A549 (cell line): ENCODE measurements around the gene EIF3B. TPM values are rescaled to one million over a fixed set of nuclear protein-coding genes. Genes with fewer than 3 reads are reported as not detected.

ENCODE experiments used
- ATAC-seq, 2 experiments: fragments of 200-7000 bp in 1 of 2; fragments of >200 bp in 1 of 2; cut with Nextera tagmentation in 1 of 2; cut with Tn5 transposase in 1 of 2; 3 replicates each; pipeline versions ENCODE4 v1.8.0 to v1.9.1; 2018 to 2020; ENCODE audit warnings: mild to moderate bottlenecking in 1 of 2, moderate library complexity in 1 of 2
- CTCF ChIA-PET: fragments of 300-600 bp; sonication (Branson Sonifier 250); formaldehyde crosslinking; extraction: SDS; loops from one replicate; lab custom pipeline; 2021; ENCODE audit warnings: antibody characterized with exemption, inconsistent platforms; lab: Yijun Ruan, JAX
- POLR2A ChIA-PET: fragments of 350-600 bp; formaldehyde crosslinking; extraction: SDS; loops from one replicate; lab custom pipeline; 2021; ENCODE audit warnings: antibody characterized with exemption, inconsistent platforms; lab: Yijun Ruan, JAX
- DNase-seq, 2 experiments: peaks; one replicate each; pipeline versions ENCODE4 v3.0.0 to v3.0.0-alpha.2; 2011 to 2016; ENCODE audit warnings: low read depth in 1 of 2, low spot score in 1 of 2
- FAIRE-seq: peaks from 2 replicates; lab custom pipeline; 2011; peaks lifted over from hg19 to GRCh38; lab: Jason Lieb, UNC
- H3K27ac ChIP-seq, 2 experiments: fragments of >200 bp; sonication (Bioruptor Twin); formaldehyde crosslinking; 3 replicates each; pipeline ENCODE4 v1.5.1; 2016 to 2017
- H3K4me1 ChIP-seq: fragments of >200 bp; sonication (Bioruptor Twin); formaldehyde crosslinking; 3 replicates; pipeline ENCODE4 v1.6.1; 2016
- H3K4me2 ChIP-seq: fragments of >200 bp; sonication (Bioruptor Twin); formaldehyde crosslinking; 3 replicates; pipeline ENCODE4 v1.6.1; 2016
- H3K4me3 ChIP-seq: fragments of >200 bp; sonication (Bioruptor Twin); formaldehyde crosslinking; 3 replicates; pipeline ENCODE4 v1.5.1; 2016
- H3K9me3 ChIP-seq: fragments of >200 bp; sonication (Bioruptor Twin); formaldehyde crosslinking; 3 replicates; pipeline ENCODE4 v1.6.1; 2016
- ATOH8 ChIP-seq: fragments of 250-450 bp; sonication (Bioruptor Pico); IDR thresholded peaks from 2 replicates; pipeline ENCODE4 v1.5.0; 2020; ENCODE audit warnings: low read depth, mild to moderate bottlenecking, moderate library complexity
- BCL3 ChIP-seq: fragments of >200 bp; sonication (Bioruptor Twin); formaldehyde crosslinking; IDR thresholded peaks from 3 replicates; pipeline ENCODE4 v1.6.1; 2016
- CBX2 ChIP-seq: fragments of 200-600 bp; sonication (generic); IDR thresholded peaks from 2 replicates; pipeline ENCODE4 v1.6.1; 2016; ENCODE audit warnings: low read depth, mild to moderate bottlenecking, borderline replicate concordance
- CTCF ChIP-seq: fragments of >200 bp; sonication (Bioruptor Twin); formaldehyde crosslinking; IDR thresholded peaks from 3 replicates; pipeline ENCODE4 v1.5.1; 2016
- E2F6 ChIP-seq: IDR thresholded peaks from 2 replicates; pipeline ENCODE4 v1.6.1; 2012; ENCODE audit warnings: low read depth, borderline replicate concordance
- ESRRA ChIP-seq: fragments of 150-350 bp; IDR thresholded peaks from 2 replicates; pipeline ENCODE4 v1.6.1; 2014; ENCODE audit warnings: mild to moderate bottlenecking, low read length, borderline replicate concordance
- HDAC2 ChIP-seq: fragments of 200-600 bp; sonication (generic); IDR thresholded peaks from 2 replicates; pipeline ENCODE4 v1.6.1; 2016
- HOXA7 ChIP-seq: fragments of 250-450 bp; sonication (Bioruptor Pico); IDR thresholded peaks from 2 replicates; pipeline ENCODE4 v1.5.0; 2020; ENCODE audit warnings: mild to moderate bottlenecking, moderate library complexity
- HOXB13 ChIP-seq: fragments of 250-450 bp; sonication (Bioruptor Pico); IDR thresholded peaks from 2 replicates; pipeline ENCODE4 v1.5.0; 2020; ENCODE audit warnings: low read depth, mild to moderate bottlenecking, moderate library complexity
- MAFK ChIP-seq: fragments of 450-650 bp; IDR thresholded peaks from 2 replicates; pipeline ENCODE4 v1.6.1; 2014; ENCODE audit not compliant: partially characterized antibody
- MAX ChIP-seq: IDR thresholded peaks from 2 replicates; pipeline ENCODE4 v1.6.1; 2012
- MAZ ChIP-seq: fragments of 150-350 bp; IDR thresholded peaks from 2 replicates; pipeline ENCODE4 v1.6.1; 2014; ENCODE audit warnings: antibody characterized with exemption, low read depth, low read length, borderline replicate concordance
- MYC ChIP-seq: IDR thresholded peaks from 2 replicates; pipeline ENCODE4 v1.6.1; 2012; ENCODE audit warnings: mild to moderate bottlenecking, inconsistent platforms, low read length, improper control_type of control experiment, borderline replicate concordance
- PBX3 ChIP-seq: IDR thresholded peaks from 2 replicates; pipeline ENCODE4 v1.6.1; 2012
- PHF8 ChIP-seq: fragments of 200-600 bp; sonication (generic); IDR thresholded peaks from 2 replicates; pipeline ENCODE4 v1.6.1; 2016; ENCODE audit warnings: low read depth, mild to moderate bottlenecking, antibody characterized with exemption, moderate library complexity, borderline replicate concordance
- POLR2AphosphoS2 ChIP-seq: conservative IDR thresholded peaks from 2 replicates; pipeline ENCODE4 v1.6.1; 2012; ENCODE audit warnings: low read length, improper control_type of control experiment, inconsistent platforms
- RAD21 ChIP-seq, 2 experiments: fragments of >200 bp in 1 of 2; sonication (Bioruptor Twin) in 1 of 2; formaldehyde crosslinking in 1 of 2; IDR thresholded peaks in 1 of 2; conservative IDR thresholded peaks in 1 of 2; 2 replicates in 1 of 2; 3 replicates in 1 of 2; pipeline ENCODE4 v1.6.1; 2012 to 2018; ENCODE audit warnings: inconsistent platforms in 1 of 2
- RFX5 ChIP-seq: fragments of 450-650 bp; IDR thresholded peaks from 2 replicates; pipeline ENCODE4 v1.7.1; 2014; ENCODE audit warnings: antibody characterized with exemption, mild to moderate bottlenecking, moderate library complexity
- SREBF2 ChIP-seq: fragments of 450-650 bp; IDR thresholded peaks from 2 replicates; pipeline ENCODE4 v1.6.1; 2014; ENCODE audit warnings: mild to moderate bottlenecking, moderate library complexity
- ZC3H11A ChIP-seq: fragments of 450-650 bp; IDR thresholded peaks from 2 replicates; pipeline ENCODE4 v1.6.1; 2014; ENCODE audit warnings: antibody characterized with exemption, mild to moderate bottlenecking
- WGBS: methylation state at CpG from one replicate; pipeline ENCODE4 v1.1.6; 2017; ENCODE audit errors: missing lambda C conversion rate; 5-methylcytosine and 5-hydroxymethylcytosine counted together
- polyA plus RNA-seq, 4 experiments: library from polyadenylated mRNA; depleted of rRNA in 3 of 4; stranded (reverse); fragments of >200 nt; fragmentation: RNase III in 1 of 4; extraction: RNeasy Plus Mini Kit Qiagen cat#74134 plus additional on column Dnase treatment in 1 of 4; gene quantifications; 2 replicates in 3 of 4; 3 replicates in 1 of 4; pipeline ENCODE4 v1.2.3, GENCODE V29; 2011 to 2017

EIF3B gene
- polyA plus RNA-seq, 2 of the 4 experiments (the other 2 are of a cell fraction): 207 to 219 TPM

- H3K9me3 ChIP-seq: no peaks in the 10 kb centered on the region
- H3K4me2 ChIP-seq: no peak overlapping the region
- no peak overlapping the region for H3K4me3 ChIP-seq
- DNase-seq: no peak
- CTCF ChIA-PET: interaction anchor here (0.9 to 1.1 kb wide), 2 partner anchors 10 to 15 kb away, joined by 3 to 4 read pairs; no protein-coding TSS in a partner anchor
- ATAC-seq: no peak
- H3K4me1 ChIP-seq: no peaks in the 10 kb centered on the region
- TF ChIP-seq HDAC2: no peak
- TF ChIP-seq, all 56 proteins: peak for 0
- POLR2A ChIA-PET: interaction anchor here (1.0 kb wide), 1 partner anchor 15 kb away, joined by 6 read pairs; the partner anchor contains the start of gene EIF3B
- 99% methylated on average over 10 of the region's 10 CpGs for WGBS
- no peak for FAIRE-seq
- H3K27ac ChIP-seq: no peak overlapping the region
These were observed 14.5 kb downstream of the EIF3B start for GRCh38 chr7:2369139-2369538.

- TF ChIP-seq HDAC2: no peak
- TF ChIP-seq CBX2: no peak
- no peak for TF ChIP-seq CTCF
- TF ChIP-seq E2F6: no peak
- TF ChIP-seq ZC3H11A: no peak
- no peak for TF ChIP-seq RFX5
- WGBS: 84% methylated on average over 8 of the region's 8 CpGs
- ATAC-seq (no peak), FAIRE-seq (no peak), DNase-seq (no peak)
- CTCF ChIA-PET: no interaction called here
- Histone ChIP-seq H3K4me2 (no peak overlapping the region), H3K9me3 (no peaks in the 10 kb centered on the region), H3K4me1 (no peaks in the 10 kb centered on the region), H3K4me3 (no peak overlapping the region), H3K27ac (no peak overlapping the region)
- POLR2A ChIA-PET: no interaction called here
These were observed 16.7 kb downstream of the EIF3B start for GRCh38 chr7:2371329-2371728.

- no peak overlapping the region for H3K27ac ChIP-seq
- POLR2A ChIA-PET: no interaction called here
- TF ChIP-seq BCL3: no peak
- no peak for TF ChIP-seq PBX3
- TF ChIP-seq, all 56 proteins: peak for 0
- Histone ChIP-seq H3K9me3 (no peaks in the 10 kb centered on the region), H3K4me1 (no peaks in the 10 kb centered on the region), H3K4me3 (no peak overlapping the region), H3K4me2 (no peak overlapping the region)
- ATAC-seq (peak in 1 of 2 experiments; percentile 6; a peak in 2 of 6 replicates), FAIRE-seq (no peak), DNase-seq (no peak)
- CTCF ChIA-PET: interaction anchor here (0.8 kb wide), 1 partner anchor 11 kb away, joined by 3 read pairs; no protein-coding TSS in a partner anchor
- WGBS: 93% methylated on average over 14 of the region's 14 CpGs
These were observed 18.1 kb downstream of the EIF3B start for GRCh38 chr7:2372724-2373123.

- ChIA-PET CTCF (interaction anchor here (0.7 to 1.6 kb wide), 3 partner anchors 8 to 96 kb away, joined by 3 to 5 read pairs (median 4); no protein-coding TSS in a partner anchor), POLR2A (no interaction called here)
- H3K4me3 ChIP-seq: no peak overlapping the region
- H3K4me2 ChIP-seq: no peak overlapping the region
- no peak for DNase-seq
- ATAC-seq: peak; percentile 54 to 57; a peak in 4 of 6 replicates
- no peaks in the 10 kb centered on the region for H3K9me3 ChIP-seq
- H3K4me1 ChIP-seq: no peaks in the 10 kb centered on the region
- FAIRE-seq: no peak
- TF ChIP-seq RAD21 (conservative IDR thresholded peaks at IDR 0.05 in 1 of 2, IDR thresholded peaks at IDR 0.05 in 1 of 2) (no peak), MAX (no peak), HOXB13 (no peak), HOXA7 (CRISPR knock-in tag) (no peak), MAFK (no peak), BCL3 (no peak), ESRRA (no peak), PHF8 (no peak), MAZ (no peak), CBX2 (no peak), POLR2AphosphoS2 (no peak), SREBF2 (no peak), ATOH8 (CRISPR knock-in tag) (no peak), MYC (no peak)
- 76% methylated on average over 7 of the region's 14 CpGs for WGBS
- H3K27ac ChIP-seq: no peak overlapping the region
These were observed 18.5 kb downstream of the EIF3B start for GRCh38 chr7:2373124-2373556.
